ENCODE results near the gene HCN1.

The HCN1 gene

GRCh38 chr5:45696206-45696836, at the start of gene HCN1:
Gene HCN1, minus strand, starts transcription at chr5:45696380.
- DNase-seq (ENCODE audit: low spot score) (no peak), FAIRE-seq (no peak)

GRCh38 chr5:45741110-45741509, 44.9 kb upstream of the HCN1 start:
- no peak for FAIRE-seq
- no peak for DNase-seq (ENCODE audit: low spot score)

- DNase-seq (ENCODE audit: low spot score): no peak
- no peak for FAIRE-seq
Measured at GRCh38 chr5:45737153-45737552, 41.0 kb upstream of the HCN1 start.

- DNase-seq (ENCODE audit: low spot score): no peak
- no peak for FAIRE-seq
Measured at GRCh38 chr5:45725537-45725936, 29.4 kb upstream of the HCN1 start.

- FAIRE-seq (no peak), DNase-seq (ENCODE audit: low spot score) (no peak)
Measured at GRCh38 chr5:45697201-45697600, 1.0 kb upstream of the HCN1 start.

- FAIRE-seq (no peak), DNase-seq (ENCODE audit: low spot score) (no peak)
Measured at GRCh38 chr5:45695804-45696156, 400 bp downstream of the HCN1 start.

GRCh38 chr5:45694971-45695803, 993 bp downstream of the HCN1 start:
- DNase-seq (ENCODE audit: low spot score): no peak
- FAIRE-seq: no peak

GRCh38 chr5:45694255-45694814, 1.8 kb downstream of the HCN1 start:
- no peak for FAIRE-seq
- DNase-seq (ENCODE audit: low spot score): no peak

GRCh38 chr5:45692481-45692880, 3.7 kb downstream of the HCN1 start:
- no peak for FAIRE-seq
- DNase-seq (ENCODE audit: low spot score): no peak

GRCh38 chr5:45691656-45692055, 4.5 kb downstream of the HCN1 start:
- no peak for FAIRE-seq
- DNase-seq (ENCODE audit: low spot score): no peak

- FAIRE-seq: no peak
- no peak for DNase-seq (ENCODE audit: low spot score)
Measured at GRCh38 chr5:45687701-45688100, 8.5 kb downstream of the HCN1 start.

- DNase-seq (ENCODE audit: low spot score) (no peak), FAIRE-seq (no peak)
Measured at GRCh38 chr5:45686620-45687019, 9.6 kb downstream of the HCN1 start.

- FAIRE-seq: no peak
Measured at GRCh38 chr5:45684118-45684517, 12.1 kb downstream of the HCN1 start.

GRCh38 chr5:45680950-45681349, 15.2 kb downstream of the HCN1 start:
- no peak for FAIRE-seq

More at GRCh38 chr5:45684118-45684517, 12.1 kb downstream of the HCN1 start:
- no peak for DNase-seq (ENCODE audit: low spot score)

GRCh38 chr5:45677524-45677923, 18.7 kb downstream of the HCN1 start:
- FAIRE-seq: no peak

More at GRCh38 chr5:45680950-45681349, 15.2 kb downstream of the HCN1 start:
- DNase-seq (ENCODE audit: low spot score): no peak

GRCh38 chr5:45672271-45672670, 23.9 kb downstream of the HCN1 start:
- DNase-seq (ENCODE audit: low spot score) (no peak), FAIRE-seq (no peak)

More at GRCh38 chr5:45677524-45677923, 18.7 kb downstream of the HCN1 start:
- DNase-seq (ENCODE audit: low spot score): no peak

- FAIRE-seq (no peak), DNase-seq (ENCODE audit: low spot score) (no peak)
Measured at GRCh38 chr5:45648744-45649143, 47.4 kb downstream of the HCN1 start.

GRCh38 chr5:45643056-45643455, 53.1 kb downstream of the HCN1 start:
- DNase-seq (ENCODE audit: low spot score) (no peak), FAIRE-seq (no peak)

GRCh38 chr5:45642370-45642769, 53.8 kb downstream of the HCN1 start:
- FAIRE-seq: no peak
- DNase-seq (ENCODE audit: low spot score): no peak

- FAIRE-seq (peak; percentile 73), DNase-seq (ENCODE audit: low spot score) (peak; percentile 26)
Measured at GRCh38 chr5:45639040-45639439, 57.1 kb downstream of the HCN1 start.

GRCh38 chr5:45627076-45627656, 69.0 kb downstream of the HCN1 start:
- FAIRE-seq (no peak), DNase-seq (ENCODE audit: low spot score) (no peak)

GRCh38 chr5:45623832-45624231, 72.3 kb downstream of the HCN1 start:
- FAIRE-seq (no peak), DNase-seq (ENCODE audit: low spot score) (no peak)

All from RCC 7860 (cell line).